ENCODE measurements around the gene PTPRM.

- TF ChIP-seq, protein P1, sequence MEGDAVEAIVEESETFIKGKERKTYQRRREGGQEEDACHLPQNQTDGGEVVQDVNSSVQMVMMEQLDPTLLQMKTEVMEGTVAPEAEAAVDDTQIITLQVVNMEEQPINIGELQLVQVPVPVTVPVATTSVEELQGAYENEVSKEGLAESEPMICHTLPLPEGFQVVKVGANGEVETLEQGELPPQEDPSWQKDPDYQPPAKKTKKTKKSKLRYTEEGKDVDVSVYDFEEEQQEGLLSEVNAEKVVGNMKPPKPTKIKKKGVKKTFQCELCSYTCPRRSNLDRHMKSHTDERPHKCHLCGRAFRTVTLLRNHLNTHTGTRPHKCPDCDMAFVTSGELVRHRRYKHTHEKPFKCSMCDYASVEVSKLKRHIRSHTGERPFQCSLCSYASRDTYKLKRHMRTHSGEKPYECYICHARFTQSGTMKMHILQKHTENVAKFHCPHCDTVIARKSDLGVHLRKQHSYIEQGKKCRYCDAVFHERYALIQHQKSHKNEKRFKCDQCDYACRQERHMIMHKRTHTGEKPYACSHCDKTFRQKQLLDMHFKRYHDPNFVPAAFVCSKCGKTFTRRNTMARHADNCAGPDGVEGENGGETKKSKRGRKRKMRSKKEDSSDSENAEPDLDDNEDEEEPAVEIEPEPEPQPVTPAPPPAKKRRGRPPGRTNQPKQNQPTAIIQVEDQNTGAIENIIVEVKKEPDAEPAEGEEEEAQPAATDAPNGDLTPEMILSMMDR (IDR thresholded peaks at IDR 0.05; ENCODE audit: insufficient read depth, low read length, poor library complexity, severe bottlenecking), result no peak
- no peak for TF ChIP-seq EZH2phosphoT487 (conservative IDR thresholded peaks at IDR 0.05; ENCODE audit: low read length)
Observed at GRCh38 chr18:7855671-7856070, 288.6 kb downstream of the PTPRM start.

Measured in SU-DHL-6 (cell line).